PC-9 (cell line): ENCODE data around the gene CACNG7.

Experiments
- EZH2 ChIP-seq: fragments of 200-600 bp; sonication (generic); IDR thresholded peaks from 2 replicates; pipeline ENCODE4 v1.8.0; 2017; ENCODE audit warnings: antibody characterized with exemption, low read depth
- TF ChIP-seq, protein P1 (sequence below): fragments of 200-600 bp; sonication (generic); conservative IDR thresholded peaks from 2 replicates; pipeline ENCODE4 v1.6.1; 2017; ENCODE audit warnings: mixed run types, antibody characterized with exemption, mild to moderate bottlenecking, moderate library complexity

DNA sequence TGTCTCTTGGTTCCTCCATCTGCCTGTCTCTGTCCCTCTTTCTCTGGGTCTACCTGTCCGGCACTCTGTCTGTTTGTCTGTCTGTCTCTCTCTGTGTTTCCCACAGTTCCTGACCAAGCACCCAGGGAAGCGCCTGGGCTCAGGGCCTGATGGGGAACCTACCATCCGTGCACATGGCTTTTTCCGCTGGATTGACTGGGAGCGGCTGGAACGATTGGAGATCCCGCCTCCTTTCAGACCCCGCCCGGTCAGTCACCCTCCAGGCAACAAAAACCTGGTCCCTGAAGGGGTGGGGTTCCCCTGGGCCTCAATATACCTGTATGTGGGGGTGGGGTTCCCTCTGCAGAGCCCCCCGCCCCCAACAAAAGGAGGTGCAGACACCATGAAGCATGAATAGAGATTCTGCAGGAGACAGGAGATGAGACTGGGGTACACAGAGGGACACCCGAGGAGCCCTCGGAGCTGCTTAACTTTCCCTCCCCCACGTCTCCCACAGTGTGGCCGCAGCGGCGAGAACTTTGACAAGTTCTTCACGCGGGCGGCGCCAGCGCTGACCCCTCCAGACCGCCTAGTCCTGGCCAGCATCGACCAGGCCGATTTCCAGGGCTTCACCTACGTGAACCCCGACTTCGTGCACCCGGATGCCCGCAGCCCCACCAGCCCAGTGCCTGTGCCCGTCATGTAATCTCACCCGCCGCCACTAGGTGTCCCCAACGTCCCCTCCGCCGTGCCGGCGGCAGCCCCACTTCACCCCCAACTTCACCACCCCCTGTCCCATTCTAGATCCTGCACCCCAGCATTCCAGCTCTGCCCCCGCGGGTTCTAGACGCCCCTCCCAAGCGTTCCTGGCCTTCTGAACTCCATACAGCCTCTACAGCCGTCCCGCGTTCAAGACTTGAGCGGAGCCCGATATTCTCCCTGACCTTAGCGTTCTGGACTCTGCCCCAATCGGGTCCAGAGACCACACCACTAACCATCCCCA is 2.6 kb upstream of the CACNG7 start:
- TF ChIP-seq, protein P1, sequence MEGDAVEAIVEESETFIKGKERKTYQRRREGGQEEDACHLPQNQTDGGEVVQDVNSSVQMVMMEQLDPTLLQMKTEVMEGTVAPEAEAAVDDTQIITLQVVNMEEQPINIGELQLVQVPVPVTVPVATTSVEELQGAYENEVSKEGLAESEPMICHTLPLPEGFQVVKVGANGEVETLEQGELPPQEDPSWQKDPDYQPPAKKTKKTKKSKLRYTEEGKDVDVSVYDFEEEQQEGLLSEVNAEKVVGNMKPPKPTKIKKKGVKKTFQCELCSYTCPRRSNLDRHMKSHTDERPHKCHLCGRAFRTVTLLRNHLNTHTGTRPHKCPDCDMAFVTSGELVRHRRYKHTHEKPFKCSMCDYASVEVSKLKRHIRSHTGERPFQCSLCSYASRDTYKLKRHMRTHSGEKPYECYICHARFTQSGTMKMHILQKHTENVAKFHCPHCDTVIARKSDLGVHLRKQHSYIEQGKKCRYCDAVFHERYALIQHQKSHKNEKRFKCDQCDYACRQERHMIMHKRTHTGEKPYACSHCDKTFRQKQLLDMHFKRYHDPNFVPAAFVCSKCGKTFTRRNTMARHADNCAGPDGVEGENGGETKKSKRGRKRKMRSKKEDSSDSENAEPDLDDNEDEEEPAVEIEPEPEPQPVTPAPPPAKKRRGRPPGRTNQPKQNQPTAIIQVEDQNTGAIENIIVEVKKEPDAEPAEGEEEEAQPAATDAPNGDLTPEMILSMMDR: peak; percentile 99
- TF ChIP-seq EZH2: no peak
